RWPE2 (cell line): ENCODE measurements around the gene IMPG1.

Experiments used
- ATAC-seq: fragments of 200-7000 bp; cut with Tn5 transposase; 3 replicates; pipeline ENCODE4 v1.9.1; 2021; ENCODE audit warnings: low read depth
- DNase-seq: peaks from one replicate; pipeline ENCODE4 v3.0.0-alpha.2; 2020; ENCODE audit warnings: low spot score
- H3K27ac ChIP-seq: fragments of 450-650 bp; 2 replicates; pipeline ENCODE4 v1.5.1; 2017; ENCODE audit warnings: mild to moderate bottlenecking; ENCODE audit not compliant: poor library complexity, severe bottlenecking
- H3K27me3 ChIP-seq: fragments of 250-450 bp; sonication (Bioruptor Pico); 2 replicates; pipeline ENCODE4 v1.5.1; 2021; ENCODE audit warnings: mild to moderate bottlenecking, moderate library complexity; ENCODE audit not compliant: insufficient read depth, poor library complexity, severe bottlenecking
- H3K36me3 ChIP-seq: fragments of 250-450 bp; sonication (Bioruptor Pico); 2 replicates; pipeline ENCODE4 v1.5.1; 2020; ENCODE audit warnings: low read depth, mild to moderate bottlenecking, moderate library complexity
- H3K4me1 ChIP-seq: fragments of 250-450 bp; sonication (Bioruptor Pico); 2 replicates; pipeline ENCODE4 v1.5.1; 2021; ENCODE audit warnings: mild to moderate bottlenecking, moderate library complexity; ENCODE audit not compliant: insufficient read depth, poor library complexity, severe bottlenecking
- H3K4me3 ChIP-seq: fragments of 250-450 bp; sonication (Bioruptor Pico); 2 replicates; pipeline ENCODE4 v1.5.1; 2021; ENCODE audit warnings: mild to moderate bottlenecking, moderate library complexity; ENCODE audit not compliant: severe bottlenecking
- H3K9me3 ChIP-seq: fragments of 250-450 bp; sonication (Bioruptor Pico); 2 replicates; pipeline ENCODE4 v1.5.1; 2021; ENCODE audit warnings: mild to moderate bottlenecking, moderate library complexity; ENCODE audit not compliant: severe bottlenecking
- TF ChIP-seq, protein P1 (sequence below): fragments of 450-650 bp; IDR thresholded peaks from one replicate; pipeline ENCODE4 v1.5.1; 2017; ENCODE audit warnings: mild to moderate bottlenecking, moderate library complexity; ENCODE audit not compliant: poor library complexity, severe bottlenecking

IMPG1 gene

DNA sequence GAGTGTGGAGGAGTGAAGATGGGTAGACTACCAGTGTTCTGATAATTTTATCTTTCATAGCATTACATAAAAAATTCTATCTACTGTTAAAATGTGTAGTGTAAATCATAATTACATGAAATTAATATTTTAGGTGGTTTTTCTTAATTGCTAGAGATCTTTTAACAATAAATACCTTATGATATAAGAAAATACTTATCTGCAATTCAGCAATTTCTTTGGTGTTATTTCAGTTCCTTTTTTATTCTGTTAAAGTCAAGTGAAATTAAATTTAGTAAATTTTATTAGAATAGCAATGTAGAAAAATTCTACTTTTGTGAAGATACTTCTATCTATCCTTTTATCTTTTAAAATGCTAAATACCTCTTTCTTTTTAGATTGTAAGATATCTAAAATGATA lies 104.3 kb downstream of the IMPG1 start:
- ATAC-seq, result no peak
- no peak overlapping the region for H3K4me3 ChIP-seq
- no peak overlapping the region for H3K27ac ChIP-seq
- DNase-seq, result no peak
- TF ChIP-seq, protein P1, sequence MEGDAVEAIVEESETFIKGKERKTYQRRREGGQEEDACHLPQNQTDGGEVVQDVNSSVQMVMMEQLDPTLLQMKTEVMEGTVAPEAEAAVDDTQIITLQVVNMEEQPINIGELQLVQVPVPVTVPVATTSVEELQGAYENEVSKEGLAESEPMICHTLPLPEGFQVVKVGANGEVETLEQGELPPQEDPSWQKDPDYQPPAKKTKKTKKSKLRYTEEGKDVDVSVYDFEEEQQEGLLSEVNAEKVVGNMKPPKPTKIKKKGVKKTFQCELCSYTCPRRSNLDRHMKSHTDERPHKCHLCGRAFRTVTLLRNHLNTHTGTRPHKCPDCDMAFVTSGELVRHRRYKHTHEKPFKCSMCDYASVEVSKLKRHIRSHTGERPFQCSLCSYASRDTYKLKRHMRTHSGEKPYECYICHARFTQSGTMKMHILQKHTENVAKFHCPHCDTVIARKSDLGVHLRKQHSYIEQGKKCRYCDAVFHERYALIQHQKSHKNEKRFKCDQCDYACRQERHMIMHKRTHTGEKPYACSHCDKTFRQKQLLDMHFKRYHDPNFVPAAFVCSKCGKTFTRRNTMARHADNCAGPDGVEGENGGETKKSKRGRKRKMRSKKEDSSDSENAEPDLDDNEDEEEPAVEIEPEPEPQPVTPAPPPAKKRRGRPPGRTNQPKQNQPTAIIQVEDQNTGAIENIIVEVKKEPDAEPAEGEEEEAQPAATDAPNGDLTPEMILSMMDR, result no peak
- H3K27me3 ChIP-seq, result no peaks in the 10 kb centered on the region
- H3K4me1 ChIP-seq, result no peaks in the 10 kb centered on the region
- H3K9me3 ChIP-seq, result no peaks in the 10 kb centered on the region
- H3K36me3 ChIP-seq, result no peaks in the 10 kb centered on the region

DNA sequence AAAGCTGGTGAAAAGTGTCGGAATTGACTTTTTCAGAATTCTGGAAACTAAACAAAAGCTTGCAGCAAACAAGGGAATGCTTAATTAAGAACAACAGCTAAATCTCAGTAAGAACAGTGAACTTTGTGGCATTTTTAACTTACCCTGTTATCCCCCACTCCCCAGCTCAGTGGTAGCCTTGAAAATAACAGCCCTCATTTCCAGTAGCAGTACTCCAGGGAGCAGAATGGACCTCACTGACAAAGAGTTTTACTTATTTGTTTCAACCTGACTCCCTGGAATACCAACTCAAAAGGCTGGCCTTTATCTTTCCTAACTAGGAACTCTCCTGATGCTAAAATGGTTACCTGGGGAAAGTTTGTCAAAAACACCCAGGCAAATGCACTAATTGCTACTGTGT lies 108.9 kb downstream of the IMPG1 start:
- H3K36me3 ChIP-seq, result no peaks in the 10 kb centered on the region
- no peak overlapping the region for H3K27ac ChIP-seq
- no peaks in the 10 kb centered on the region for H3K9me3 ChIP-seq
- no peaks in the 10 kb centered on the region for H3K4me1 ChIP-seq
- DNase-seq (no peak), ATAC-seq (no peak)
- TF ChIP-seq, protein P1, result no peak
- H3K27me3 ChIP-seq, result no peaks in the 10 kb centered on the region
- no peak overlapping the region for H3K4me3 ChIP-seq

DNA sequence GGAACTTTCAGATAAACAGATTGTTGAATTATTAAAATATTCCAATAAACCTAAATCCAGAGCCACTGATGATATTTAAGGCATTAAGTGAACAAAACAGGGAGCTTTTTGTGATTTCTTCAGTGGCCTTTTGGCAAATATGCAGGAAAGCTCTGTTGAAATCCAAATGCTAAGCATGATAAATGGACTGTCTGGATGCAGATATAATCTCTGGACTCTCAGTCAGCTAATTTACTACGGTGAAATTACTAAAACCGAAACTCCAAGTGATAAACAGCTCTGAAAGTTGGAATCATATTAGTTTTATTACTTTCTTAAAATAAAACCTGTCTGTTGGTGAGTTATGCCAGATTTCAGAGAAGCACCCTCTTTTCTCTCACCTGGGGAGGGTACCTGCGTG lies 120.3 kb downstream of the IMPG1 start:
- TF ChIP-seq, protein P1, result no peak
- no peak overlapping the region for H3K27ac ChIP-seq
- H3K4me3 ChIP-seq, result no peak overlapping the region
- no peaks in the 10 kb centered on the region for H3K9me3 ChIP-seq
- ATAC-seq, result no peak
- H3K27me3 ChIP-seq, result no peaks in the 10 kb centered on the region
- no peaks in the 10 kb centered on the region for H3K36me3 ChIP-seq
- no peak for DNase-seq
- no peaks in the 10 kb centered on the region for H3K4me1 ChIP-seq

DNA sequence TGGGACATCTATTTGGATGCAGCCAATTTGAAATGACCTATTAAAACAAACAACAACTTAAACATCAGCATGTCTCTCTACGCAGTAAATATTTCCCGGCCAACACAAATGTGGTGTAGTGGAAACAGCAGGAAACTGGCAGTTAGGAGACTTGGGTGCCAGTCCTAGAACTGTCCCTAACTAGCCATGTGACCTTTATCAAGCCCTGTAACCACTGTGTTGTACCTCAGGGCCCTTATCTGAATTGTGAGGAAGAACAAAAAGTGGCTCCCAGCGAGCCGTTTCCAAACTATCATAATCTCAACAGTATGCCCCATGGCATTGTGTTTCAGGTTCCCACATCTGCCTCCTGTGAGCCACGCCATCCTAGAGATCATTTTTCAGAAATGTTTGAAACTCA lies 124.5 kb downstream of the IMPG1 start:
- DNase-seq, result no peak
- no peaks in the 10 kb centered on the region for H3K36me3 ChIP-seq
- H3K9me3 ChIP-seq, result no peaks in the 10 kb centered on the region
- H3K4me3 ChIP-seq, result no peak overlapping the region
- no peaks in the 10 kb centered on the region for H3K27me3 ChIP-seq
- TF ChIP-seq, protein P1, result no peak
- no peak for ATAC-seq
- no peak overlapping the region for H3K27ac ChIP-seq
- H3K4me1 ChIP-seq, result no peaks in the 10 kb centered on the region

DNA sequence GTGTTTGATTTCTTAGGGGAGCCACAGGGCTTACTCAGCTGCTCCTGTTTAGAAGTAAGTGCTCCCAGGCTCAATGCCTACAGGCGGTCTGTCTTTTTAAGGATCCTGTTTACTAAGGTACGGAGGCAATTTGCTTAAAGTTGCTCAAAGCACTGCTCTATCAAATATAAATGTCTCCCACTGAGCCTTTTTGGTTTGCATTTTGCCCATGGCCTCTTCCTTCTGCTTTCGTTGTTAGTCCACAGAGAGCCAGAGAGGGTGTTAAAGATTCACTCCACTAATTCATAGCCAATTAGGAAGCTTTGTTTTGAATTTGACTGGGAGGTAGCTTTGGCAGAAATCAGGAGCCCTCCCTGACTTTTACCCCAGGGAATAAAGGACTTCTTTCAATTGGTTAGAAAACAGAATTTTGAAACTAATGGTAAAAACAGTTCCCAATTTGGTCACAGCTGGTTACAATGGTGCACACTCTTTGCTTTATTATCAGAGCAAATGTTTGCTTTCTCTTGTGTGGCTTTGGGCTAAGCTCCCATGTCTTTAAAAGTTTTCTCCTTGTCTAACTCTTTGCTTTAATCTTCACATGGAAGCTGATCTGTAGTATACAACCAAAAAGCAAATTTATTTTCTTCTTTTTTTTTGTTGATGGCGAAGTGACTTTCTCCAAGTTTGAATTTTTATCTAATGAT lies 126.2 kb downstream of the IMPG1 start:
- no peak overlapping the region for H3K27ac ChIP-seq
- TF ChIP-seq, protein P1, result no peak
- H3K9me3 ChIP-seq, result no peaks in the 10 kb centered on the region
- H3K4me1 ChIP-seq, result no peaks in the 10 kb centered on the region
- no peak for ATAC-seq
- no peak for DNase-seq
- H3K27me3 ChIP-seq, result no peaks in the 10 kb centered on the region
- H3K36me3 ChIP-seq, result no peaks in the 10 kb centered on the region
- no peak overlapping the region for H3K4me3 ChIP-seq
